Body of pancreas (tissue), 4 donors: ENCODE data around the gene FLII.

ENCODE experiments used
- POLR2A ChIP-seq, 3 donors: fragments of 450-650 bp; IDR thresholded peaks; one replicate each; pipeline ENCODE4 v1.6.1; 2016; ENCODE audit warnings: antibody characterized with exemption in 3 of 3, mild to moderate bottlenecking in 2 of 3
- TF ChIP-seq, protein P1 (sequence below), 7 experiments: fragments of 450-650 bp in 4 of 7; fragments of 200-600 bp in 3 of 7; sonication (generic) in 3 of 7; IDR thresholded peaks; one replicate each; pipeline ENCODE4 v1.5.1; 2016 to 2019; ENCODE audit warnings: antibody characterized with exemption in 7 of 7

GRCh38 chr17:18256351-18256750, 2.2 kb downstream of the FLII start:
- TF ChIP-seq, protein P1, sequence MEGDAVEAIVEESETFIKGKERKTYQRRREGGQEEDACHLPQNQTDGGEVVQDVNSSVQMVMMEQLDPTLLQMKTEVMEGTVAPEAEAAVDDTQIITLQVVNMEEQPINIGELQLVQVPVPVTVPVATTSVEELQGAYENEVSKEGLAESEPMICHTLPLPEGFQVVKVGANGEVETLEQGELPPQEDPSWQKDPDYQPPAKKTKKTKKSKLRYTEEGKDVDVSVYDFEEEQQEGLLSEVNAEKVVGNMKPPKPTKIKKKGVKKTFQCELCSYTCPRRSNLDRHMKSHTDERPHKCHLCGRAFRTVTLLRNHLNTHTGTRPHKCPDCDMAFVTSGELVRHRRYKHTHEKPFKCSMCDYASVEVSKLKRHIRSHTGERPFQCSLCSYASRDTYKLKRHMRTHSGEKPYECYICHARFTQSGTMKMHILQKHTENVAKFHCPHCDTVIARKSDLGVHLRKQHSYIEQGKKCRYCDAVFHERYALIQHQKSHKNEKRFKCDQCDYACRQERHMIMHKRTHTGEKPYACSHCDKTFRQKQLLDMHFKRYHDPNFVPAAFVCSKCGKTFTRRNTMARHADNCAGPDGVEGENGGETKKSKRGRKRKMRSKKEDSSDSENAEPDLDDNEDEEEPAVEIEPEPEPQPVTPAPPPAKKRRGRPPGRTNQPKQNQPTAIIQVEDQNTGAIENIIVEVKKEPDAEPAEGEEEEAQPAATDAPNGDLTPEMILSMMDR (IDR thresholded peaks at IDR 0.05), result no peak
- no peak for TF ChIP-seq POLR2A (IDR thresholded peaks at IDR 0.05)
